Measurements from ENCODE around the gene BACH2.

The BACH2 gene

GRCh38 chr6:90019216-90019615, 277.4 kb downstream of the BACH2 start:
- DNase-seq, result no peak

DNA sequence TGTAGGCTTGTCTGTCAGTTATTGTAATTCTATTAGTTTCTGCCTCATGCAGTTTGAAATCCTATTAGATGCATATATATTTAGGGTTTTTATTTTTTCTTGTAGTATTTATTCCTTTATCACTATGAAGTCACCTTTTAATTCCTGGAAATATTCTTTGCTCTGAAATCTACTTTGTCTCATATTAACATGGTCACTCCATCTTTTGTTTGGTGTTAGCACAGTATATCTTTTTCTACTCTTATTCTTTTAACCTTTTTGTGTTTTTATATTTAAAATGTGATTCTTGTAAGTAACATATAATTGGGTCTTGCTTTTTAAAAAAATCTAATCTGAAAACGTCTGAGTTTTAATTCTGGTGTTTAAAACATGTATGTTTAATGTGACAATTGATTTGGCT, 280.8 kb downstream of the BACH2 start:
- DNase-seq, result no peak

GRCh38 chr6:90008908-90009501, 287.6 kb downstream of the BACH2 start:
- no peak for DNase-seq

DNA sequence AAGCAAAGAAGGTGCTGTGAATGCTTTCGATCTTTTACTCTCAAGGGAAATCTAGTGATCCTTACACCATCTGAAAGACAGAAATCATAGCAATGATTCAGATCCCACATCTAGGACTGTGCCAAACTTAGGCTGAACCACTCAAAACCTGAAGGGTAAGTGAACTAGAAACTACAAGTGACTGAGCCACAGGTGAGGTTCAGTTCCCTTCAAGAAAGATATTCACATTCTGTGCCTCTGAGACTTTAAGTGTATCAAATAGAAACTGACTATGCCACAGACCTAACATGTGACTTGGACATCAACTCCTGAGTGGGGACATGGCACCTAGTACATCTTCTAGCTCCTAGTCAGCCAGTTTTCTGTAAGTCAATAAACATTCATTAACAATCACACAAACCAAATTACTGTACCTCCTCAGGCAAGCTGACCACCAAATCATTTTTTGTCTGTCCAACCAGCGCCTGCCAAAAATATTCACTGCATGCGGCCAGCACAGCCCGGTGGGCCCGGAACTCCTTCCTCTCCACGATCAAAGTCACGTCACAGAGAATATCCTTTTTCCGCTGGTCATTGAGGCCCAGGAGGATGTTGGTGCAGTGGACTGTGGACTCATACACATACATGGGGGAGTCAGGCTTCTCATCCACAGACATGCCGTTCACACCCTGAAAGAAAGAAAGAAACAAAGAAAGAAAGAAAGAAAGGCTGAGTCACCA, 288.3 kb downstream of the BACH2 start:
- no peak for DNase-seq

DNA sequence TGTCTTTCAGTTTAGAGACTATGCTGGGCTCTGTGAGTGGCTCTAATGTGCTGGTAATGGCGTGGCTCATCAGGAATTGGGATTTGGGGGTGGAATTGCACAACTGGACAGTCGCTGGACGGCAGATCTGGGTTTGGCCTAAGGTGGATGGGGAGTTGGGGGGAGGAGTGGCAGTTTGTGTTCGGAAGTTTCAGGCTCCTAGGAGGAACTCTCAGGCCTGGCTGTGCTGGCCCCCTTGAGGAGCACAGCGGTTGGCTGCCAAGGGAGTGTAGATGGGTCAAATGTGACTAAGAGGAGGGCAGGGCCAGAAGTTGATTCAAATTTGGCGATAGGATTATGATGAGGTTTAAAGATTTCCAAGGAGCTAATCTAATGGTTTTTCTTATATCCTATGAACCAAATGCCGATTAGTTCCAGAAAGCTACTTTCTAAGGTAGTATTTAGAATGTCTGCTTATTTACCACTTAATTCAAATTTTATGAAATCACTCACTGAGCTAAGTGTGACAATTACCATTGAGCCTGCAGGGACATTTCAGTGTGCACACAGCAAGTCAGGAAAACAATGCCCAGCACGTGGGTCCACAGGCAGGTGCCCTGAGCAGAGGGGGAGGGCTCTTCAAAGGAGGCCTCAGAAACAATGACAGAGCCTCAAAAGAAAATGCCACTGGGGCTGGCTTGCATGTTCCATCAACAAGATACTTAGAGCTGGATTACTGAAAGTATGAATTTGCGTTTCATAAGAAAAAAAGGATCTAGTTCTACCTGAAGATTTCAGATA, 291.4 kb downstream of the BACH2 start:
- no peak for DNase-seq

- no peak for DNase-seq
Observed at GRCh38 chr6:90004511-90004910, 292.1 kb downstream of the BACH2 start.

DNA sequence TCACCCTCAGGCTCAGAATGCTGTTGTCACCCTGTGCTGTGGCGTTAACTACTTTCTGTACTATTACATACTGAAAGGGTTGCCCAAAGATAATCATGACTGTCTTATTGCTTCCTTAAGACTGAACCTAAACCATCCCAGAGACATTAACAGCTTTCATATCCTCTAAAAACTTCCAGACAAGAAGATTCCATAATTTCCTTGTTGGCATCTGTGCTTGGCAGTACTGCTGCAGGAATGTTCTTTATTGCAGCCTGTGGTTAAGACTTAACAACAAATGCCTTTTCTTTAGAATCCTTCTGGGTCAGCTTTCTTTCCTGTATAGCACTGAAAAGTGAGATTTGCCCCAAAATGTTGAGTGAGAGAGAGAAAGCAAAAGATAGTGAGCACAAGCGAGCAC, 292.7 kb downstream of the BACH2 start:
- DNase-seq, result no peak

- DNase-seq, result no peak
Observed at GRCh38 chr6:90003069-90003795, 293.4 kb downstream of the BACH2 start.

GRCh38 chr6:90000864-90001731, 295.5 kb downstream of the BACH2 start:
- no peak for DNase-seq

GRCh38 chr6:89999945-90000825, 296.5 kb downstream of the BACH2 start:
- no peak for DNase-seq

- DNase-seq, result no peak
Observed at GRCh38 chr6:89999154-89999553, 297.5 kb downstream of the BACH2 start.

DNA sequence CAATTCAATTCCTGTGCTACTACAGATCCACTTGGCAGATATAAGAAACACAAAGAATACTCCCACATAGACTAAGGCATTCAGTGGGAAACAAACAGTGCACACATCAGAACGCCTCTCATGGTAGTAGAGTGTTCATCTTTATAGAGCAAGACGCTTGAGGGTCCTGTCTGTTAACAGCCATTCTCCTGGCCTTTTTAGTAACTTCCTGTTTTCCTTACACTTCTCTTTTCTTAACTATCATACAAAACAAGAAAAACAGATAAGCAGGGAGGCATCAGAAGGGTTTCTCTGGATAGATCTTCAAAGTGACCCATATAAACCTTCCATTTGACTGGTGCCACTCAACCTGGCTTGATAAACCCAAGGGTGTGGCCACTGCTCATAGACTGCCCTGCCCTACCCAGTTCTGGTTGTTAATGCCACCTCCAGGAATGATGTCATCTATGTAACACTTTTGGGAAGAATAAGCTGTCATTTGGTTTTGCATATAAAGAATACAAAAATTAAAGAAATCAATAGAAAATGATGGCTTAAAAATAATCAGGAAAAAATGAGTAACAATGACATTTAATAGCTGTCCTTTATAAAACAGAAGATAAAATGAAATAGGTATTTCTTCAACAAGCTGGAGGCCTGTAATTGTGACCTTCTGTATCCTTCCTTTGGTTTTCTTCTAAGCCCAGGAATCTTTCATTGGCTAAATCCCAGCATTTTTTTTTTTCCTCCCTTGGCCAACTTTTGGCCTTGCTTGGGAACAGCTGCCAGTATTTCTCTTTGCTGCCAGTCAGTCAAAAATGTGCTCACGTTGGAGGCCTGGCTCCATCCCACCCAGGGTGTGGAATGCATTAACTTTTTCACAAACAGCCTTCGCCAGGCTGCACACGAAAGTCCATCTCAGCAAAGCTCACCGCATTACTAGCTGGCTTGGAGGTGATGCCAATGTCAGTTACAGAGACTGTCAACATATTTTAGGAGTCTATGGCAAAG, 298.9 kb downstream of the BACH2 start:
- DNase-seq, result no peak

- no peak for DNase-seq
Observed at GRCh38 chr6:89993411-89993810, 303.2 kb downstream of the BACH2 start.

GRCh38 chr6:89992818-89993217, 303.8 kb downstream of the BACH2 start:
- no peak for DNase-seq

DNA sequence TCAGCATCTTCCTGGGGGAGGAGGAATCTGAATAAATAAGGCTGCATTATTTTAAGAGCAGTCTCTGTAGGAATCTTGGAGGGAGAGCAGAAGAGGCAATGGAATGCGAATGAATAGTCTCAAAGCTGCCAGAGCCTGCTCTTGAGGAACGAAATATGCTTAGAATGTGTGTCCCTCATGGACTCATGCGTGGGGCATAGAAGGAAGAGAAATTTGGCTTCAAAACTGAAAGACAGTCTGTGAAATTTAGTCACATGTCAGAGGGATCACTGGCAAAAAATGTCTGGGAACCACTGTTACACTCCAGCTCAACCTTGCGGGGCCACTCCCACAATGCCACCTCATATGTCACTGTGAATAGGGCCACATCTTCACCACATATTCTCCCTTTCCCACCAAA, 306.9 kb downstream of the BACH2 start:
- DNase-seq, result no peak

GRCh38 chr6:89987830-89988229, 308.8 kb downstream of the BACH2 start:
- DNase-seq, result no peak

DNA sequence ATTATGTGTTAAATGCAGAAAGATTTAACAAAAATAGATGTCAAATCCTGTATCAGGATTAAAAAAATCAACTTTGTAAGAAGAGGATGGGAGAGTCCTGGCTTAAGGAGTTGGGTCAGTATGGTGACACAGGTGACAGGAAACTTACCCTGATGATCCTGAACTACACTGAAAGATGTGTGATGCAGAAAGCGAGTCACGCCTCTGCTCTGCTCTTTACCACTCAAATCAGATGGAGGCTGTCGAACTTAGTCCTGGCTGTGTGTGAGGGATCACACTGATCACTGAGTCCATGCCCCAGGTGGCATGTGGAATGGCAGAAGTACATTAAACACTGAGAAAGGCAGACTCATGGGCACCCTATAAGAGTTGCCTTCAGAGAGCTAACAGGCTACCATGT, 309.5 kb downstream of the BACH2 start:
- no peak for DNase-seq

DNA sequence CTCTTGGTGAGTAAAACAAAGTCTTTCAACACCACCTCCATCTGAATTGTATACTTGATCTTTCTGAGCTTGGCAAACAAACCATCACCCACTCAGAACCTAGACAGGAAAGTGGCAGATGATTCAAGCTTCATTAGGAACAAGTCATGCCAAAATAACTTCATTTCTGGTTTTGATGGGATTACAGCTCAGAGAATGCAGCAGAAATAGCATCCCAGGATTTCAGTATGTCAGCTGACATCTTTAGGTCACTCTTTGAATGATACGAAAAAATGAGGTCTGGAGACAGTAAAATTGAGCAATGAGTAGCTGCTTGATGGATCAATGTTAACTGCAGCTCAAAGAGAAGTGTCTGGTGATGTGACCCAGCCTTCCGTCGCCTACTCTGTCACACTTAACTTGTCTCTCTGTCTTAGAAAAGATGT, 310.0 kb downstream of the BACH2 start:
- no peak for DNase-seq

DNA sequence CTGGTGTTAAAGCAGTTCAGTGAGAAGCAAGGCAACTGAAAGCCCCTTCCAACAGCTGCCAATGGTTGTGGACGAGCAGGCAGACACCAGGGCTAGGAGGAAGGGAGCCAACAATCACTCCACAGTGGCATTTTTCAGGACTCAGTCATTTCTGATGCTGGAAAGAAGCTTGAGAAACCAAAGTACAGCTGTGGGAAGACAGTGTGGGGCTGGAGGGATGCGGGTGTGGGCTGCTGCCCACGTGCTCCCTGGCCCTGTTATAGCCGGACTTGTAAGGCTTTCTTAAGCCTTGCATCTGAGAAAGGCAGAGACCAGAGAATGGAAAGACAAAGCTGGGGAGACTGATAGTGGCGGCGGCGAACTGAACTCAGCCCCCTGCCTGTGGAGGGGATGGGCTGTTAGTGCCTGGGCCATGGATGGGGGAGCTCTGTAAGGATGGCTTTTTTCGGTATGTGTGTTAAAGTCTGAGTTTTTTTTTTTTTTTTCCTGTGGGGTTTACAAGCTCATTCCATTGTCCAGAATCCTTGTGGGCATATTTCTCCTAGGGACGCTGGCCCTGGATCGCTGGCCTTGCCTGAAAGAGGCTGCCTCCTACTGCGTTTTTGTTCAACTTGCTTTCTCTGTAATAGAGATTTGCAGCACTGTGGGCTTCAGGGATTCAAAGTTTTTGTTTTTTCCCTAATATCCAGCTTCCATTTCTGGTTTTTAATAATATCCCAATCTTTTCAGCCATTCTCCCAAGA, 310.7 kb downstream of the BACH2 start:
- DNase-seq, result no peak
